C4-2B (cell line): Measurements from ENCODE around the gene CNTN4.

Experiments used
- CTCF ChIP-seq: fragments of 450-650 bp; conservative IDR thresholded peaks from 2 replicates; pipeline ENCODE4 v1.5.1; 2017; ENCODE audit warnings: mild to moderate bottlenecking
- ZFX ChIP-seq: fragments of 450-650 bp; IDR thresholded peaks from 2 replicates; pipeline ENCODE4 v1.6.1; 2017

- TF ChIP-seq CTCF (no peak), ZFX (no peak)
These were observed 886.8 kb downstream of the CNTN4 start for GRCh38 chr3:2985479-2985878.
